ENCODE measurements around the gene PSMG4. TPM values are rescaled to one million over a fixed set of nuclear protein-coding genes. Genes with fewer than 3 reads are reported as not detected.

Gene PSMG4
- total RNA-seq, 2 experiments from 2014 or later = 50.2 to 53.9 TPM

DNA sequence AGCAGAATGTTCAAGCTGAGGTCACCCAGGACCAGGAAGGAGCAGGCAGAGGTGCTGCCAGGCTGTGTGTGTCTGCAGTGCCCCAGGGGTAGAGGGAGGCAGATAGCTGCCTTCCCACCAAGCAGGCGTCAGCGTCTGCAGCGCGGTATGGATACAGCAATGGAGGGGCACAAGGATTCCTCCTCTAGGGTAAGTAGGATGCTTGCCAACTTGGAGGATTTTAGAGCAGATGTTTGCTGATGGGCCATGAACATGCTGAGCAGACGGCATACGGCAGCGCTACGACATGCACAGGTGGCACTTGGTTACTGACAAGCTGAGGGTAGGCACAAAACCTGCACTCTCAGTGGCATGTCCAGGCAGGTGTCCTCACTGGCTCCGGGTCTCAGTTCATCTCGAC, 48.1 kb downstream of the PSMG4 start:
- H3K9me3 Mint-ChIP-seq = peaks cover 1% of the 10 kb centered on the region
- CTCF ChIA-PET = no interaction called here
- H3K36me3 Mint-ChIP-seq (ENCODE audit: low read depth) = no peaks in the 10 kb centered on the region

DNA sequence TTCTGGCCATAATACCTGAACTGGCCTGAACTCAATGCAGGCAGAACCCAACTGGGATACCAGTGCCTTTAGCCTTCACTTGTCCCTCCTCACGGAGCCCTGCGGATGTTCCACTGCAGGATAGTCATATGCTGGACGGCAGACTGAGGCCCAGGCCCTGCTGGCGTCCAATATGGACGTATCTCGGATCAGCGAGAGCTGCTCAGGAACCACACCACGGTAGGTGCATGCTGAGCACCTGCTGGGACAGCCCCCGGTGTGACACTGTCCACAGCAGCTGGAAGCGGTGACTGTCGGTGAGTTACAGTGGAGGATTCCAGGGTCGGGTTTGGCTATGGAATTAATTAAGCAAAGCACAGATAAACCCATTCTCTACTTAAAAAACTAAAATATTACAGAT, 48.7 kb downstream of the PSMG4 start:
- intact Hi-C loops (cut with micrococcal nuclease) = no loop called here
- ATAC-seq = no peak
- no peak for DNase-seq
- Mint-ChIP-seq H3K27me3 (peaks cover 2% of the 10 kb centered on the region), H3K4me1 (ENCODE audit: low read depth) (no peaks in the 10 kb centered on the region), H3K36me3 (ENCODE audit: low read depth) (no peaks in the 10 kb centered on the region), H3K4me3 (no peak overlapping the region), H3K27ac (no peak overlapping the region), H3K9me3 (peaks cover 1% of the 10 kb centered on the region)
- ChIA-PET CTCF (no interaction called here), POLR2A (no interaction called here)
- TF ChIP-seq, protein P1, sequence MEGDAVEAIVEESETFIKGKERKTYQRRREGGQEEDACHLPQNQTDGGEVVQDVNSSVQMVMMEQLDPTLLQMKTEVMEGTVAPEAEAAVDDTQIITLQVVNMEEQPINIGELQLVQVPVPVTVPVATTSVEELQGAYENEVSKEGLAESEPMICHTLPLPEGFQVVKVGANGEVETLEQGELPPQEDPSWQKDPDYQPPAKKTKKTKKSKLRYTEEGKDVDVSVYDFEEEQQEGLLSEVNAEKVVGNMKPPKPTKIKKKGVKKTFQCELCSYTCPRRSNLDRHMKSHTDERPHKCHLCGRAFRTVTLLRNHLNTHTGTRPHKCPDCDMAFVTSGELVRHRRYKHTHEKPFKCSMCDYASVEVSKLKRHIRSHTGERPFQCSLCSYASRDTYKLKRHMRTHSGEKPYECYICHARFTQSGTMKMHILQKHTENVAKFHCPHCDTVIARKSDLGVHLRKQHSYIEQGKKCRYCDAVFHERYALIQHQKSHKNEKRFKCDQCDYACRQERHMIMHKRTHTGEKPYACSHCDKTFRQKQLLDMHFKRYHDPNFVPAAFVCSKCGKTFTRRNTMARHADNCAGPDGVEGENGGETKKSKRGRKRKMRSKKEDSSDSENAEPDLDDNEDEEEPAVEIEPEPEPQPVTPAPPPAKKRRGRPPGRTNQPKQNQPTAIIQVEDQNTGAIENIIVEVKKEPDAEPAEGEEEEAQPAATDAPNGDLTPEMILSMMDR (IDR thresholded peaks at IDR 0.05) = no peak

More for the DNA sequence above, 48.1 kb downstream of the PSMG4 start:
- H3K4me1 Mint-ChIP-seq (ENCODE audit: low read depth) = no peaks in the 10 kb centered on the region
- H3K27ac Mint-ChIP-seq = no peak overlapping the region
- TF ChIP-seq, protein P1 (IDR thresholded peaks at IDR 0.05) = no peak
- no peak overlapping the region for H3K4me3 Mint-ChIP-seq
- DNase-seq = no peak
- intact Hi-C loops (cut with micrococcal nuclease) = no loop called here
- ATAC-seq = no peak
- POLR2A ChIA-PET = interaction anchor here (0.9 kb wide), 1 partner anchor 69 kb away, joined by 3 read pairs; no protein-coding TSS in a partner anchor
- H3K27me3 Mint-ChIP-seq = peaks cover 2% of the 10 kb centered on the region

DNA sequence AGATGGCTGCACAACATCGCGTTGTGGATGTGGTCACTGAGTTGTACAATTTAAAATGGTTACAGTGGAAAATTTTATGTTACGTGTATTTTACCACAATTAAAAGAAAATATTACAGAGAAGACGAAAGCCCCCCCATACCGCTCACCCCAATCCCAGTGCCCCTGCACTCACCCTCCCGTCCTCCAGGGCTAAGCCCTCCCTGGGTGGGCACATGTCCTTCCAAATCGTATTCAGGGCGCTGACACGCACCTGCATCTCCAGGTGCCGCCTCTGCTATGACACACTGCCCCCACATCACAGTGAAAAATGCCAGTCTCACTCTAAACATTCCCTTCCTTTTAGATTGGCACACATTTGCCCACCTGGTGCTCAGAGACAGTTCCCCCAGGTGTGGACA, 49.4 kb downstream of the PSMG4 start:
- intact Hi-C loops (cut with micrococcal nuclease) = no loop called here
- peaks cover 2% of the 10 kb centered on the region for H3K27me3 Mint-ChIP-seq
- CTCF ChIA-PET = no interaction called here
- TF ChIP-seq, protein P1 (IDR thresholded peaks at IDR 0.05) = no peak
- DNase-seq (no peak), ATAC-seq (no peak)
- no peaks in the 10 kb centered on the region for H3K4me1 Mint-ChIP-seq (ENCODE audit: low read depth)
- POLR2A ChIA-PET = no interaction called here
- no peaks in the 10 kb centered on the region for H3K36me3 Mint-ChIP-seq (ENCODE audit: low read depth)
- H3K27ac Mint-ChIP-seq = no peak overlapping the region
- H3K9me3 Mint-ChIP-seq = peaks cover 1% of the 10 kb centered on the region
- no peak overlapping the region for H3K4me3 Mint-ChIP-seq

- no peak for ATAC-seq
- CTCF ChIA-PET = no interaction called here
- intact Hi-C loops (cut with micrococcal nuclease) = no loop called here
- TF ChIP-seq, protein P1 (IDR thresholded peaks at IDR 0.05) = no peak
- H3K9me3 Mint-ChIP-seq = peaks cover 1% of the 10 kb centered on the region
- DNase-seq = no peak
- POLR2A ChIA-PET = interaction anchor here (0.7 kb wide), 1 partner anchor 37 kb away, joined by 3 read pairs; no protein-coding TSS in a partner anchor
- no peaks in the 10 kb centered on the region for H3K4me1 Mint-ChIP-seq (ENCODE audit: low read depth)
- no peaks in the 10 kb centered on the region for H3K36me3 Mint-ChIP-seq (ENCODE audit: low read depth)
- H3K27ac Mint-ChIP-seq = no peak overlapping the region
- no peak overlapping the region for H3K4me3 Mint-ChIP-seq
- no peaks in the 10 kb centered on the region for H3K27me3 Mint-ChIP-seq
These were observed 50.8 kb downstream of the PSMG4 start for GRCh38 chr6:3309391-3310050.

GRCh38 chr6:3310051-3310448, 51.3 kb downstream of the PSMG4 start:
- DNase-seq (no peak), ATAC-seq (no peak)
- peaks cover 1% of the 10 kb centered on the region for H3K9me3 Mint-ChIP-seq
- ChIA-PET POLR2A (interaction anchor here (0.7 kb wide), 1 partner anchor 36 kb away, joined by 3 read pairs; no protein-coding TSS in a partner anchor), CTCF (no interaction called here)
- TF ChIP-seq, protein P1 (IDR thresholded peaks at IDR 0.05) = no peak
- H3K27ac Mint-ChIP-seq = no peak overlapping the region
- no peaks in the 10 kb centered on the region for H3K36me3 Mint-ChIP-seq (ENCODE audit: low read depth)
- no peak overlapping the region for H3K4me3 Mint-ChIP-seq
- H3K27me3 Mint-ChIP-seq = no peaks in the 10 kb centered on the region
- intact Hi-C loops (cut with micrococcal nuclease) = no loop called here
- H3K4me1 Mint-ChIP-seq (ENCODE audit: low read depth) = no peaks in the 10 kb centered on the region

Data from activated CD8-positive, alpha-beta T cell treated with anti-CD3 and anti-CD28 coated beads for 36 hours (primary cell).